C4-2B (cell line): Measurements from ENCODE around the gene ASAP2.
A peak's percentile ranks its signal among the peaks of the same experiment; 100 is the strongest.

Source experiments
- H3K27ac ChIP-seq: fragments of 450-650 bp; 2 replicates; pipeline ENCODE4 v1.5.1; 2017
- ZFX ChIP-seq: fragments of 450-650 bp; IDR thresholded peaks from 2 replicates; pipeline ENCODE4 v1.6.1; 2017
- TF ChIP-seq, protein P1 (sequence below): fragments of 450-650 bp; conservative IDR thresholded peaks from 2 replicates; pipeline ENCODE4 v1.5.1; 2017; ENCODE audit warnings: mild to moderate bottlenecking

The ASAP2 gene

DNA sequence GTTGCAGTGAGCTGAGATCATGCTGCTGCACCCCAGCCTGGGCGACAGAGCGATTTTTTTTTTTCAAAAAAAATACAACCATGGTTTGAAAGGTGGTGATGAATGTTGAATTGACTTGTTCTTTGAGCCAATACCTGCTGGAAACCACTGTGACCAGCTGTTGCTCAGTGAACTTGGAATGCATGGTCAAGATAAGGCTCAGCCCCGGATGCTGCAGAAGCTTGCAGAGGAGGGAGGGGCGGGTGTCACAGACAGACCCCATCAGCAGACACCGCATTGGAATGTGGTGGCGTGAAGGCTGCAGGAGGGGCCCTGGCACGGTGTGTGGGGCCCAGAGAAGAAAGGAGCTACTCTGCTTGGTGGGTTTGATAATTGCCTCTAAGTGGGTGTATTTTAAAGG lies 125.1 kb downstream of the ASAP2 start:
- TF ChIP-seq, protein P1, sequence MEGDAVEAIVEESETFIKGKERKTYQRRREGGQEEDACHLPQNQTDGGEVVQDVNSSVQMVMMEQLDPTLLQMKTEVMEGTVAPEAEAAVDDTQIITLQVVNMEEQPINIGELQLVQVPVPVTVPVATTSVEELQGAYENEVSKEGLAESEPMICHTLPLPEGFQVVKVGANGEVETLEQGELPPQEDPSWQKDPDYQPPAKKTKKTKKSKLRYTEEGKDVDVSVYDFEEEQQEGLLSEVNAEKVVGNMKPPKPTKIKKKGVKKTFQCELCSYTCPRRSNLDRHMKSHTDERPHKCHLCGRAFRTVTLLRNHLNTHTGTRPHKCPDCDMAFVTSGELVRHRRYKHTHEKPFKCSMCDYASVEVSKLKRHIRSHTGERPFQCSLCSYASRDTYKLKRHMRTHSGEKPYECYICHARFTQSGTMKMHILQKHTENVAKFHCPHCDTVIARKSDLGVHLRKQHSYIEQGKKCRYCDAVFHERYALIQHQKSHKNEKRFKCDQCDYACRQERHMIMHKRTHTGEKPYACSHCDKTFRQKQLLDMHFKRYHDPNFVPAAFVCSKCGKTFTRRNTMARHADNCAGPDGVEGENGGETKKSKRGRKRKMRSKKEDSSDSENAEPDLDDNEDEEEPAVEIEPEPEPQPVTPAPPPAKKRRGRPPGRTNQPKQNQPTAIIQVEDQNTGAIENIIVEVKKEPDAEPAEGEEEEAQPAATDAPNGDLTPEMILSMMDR = no peak
- no peak for TF ChIP-seq ZFX
- H3K27ac ChIP-seq = no peak overlapping the region

DNA sequence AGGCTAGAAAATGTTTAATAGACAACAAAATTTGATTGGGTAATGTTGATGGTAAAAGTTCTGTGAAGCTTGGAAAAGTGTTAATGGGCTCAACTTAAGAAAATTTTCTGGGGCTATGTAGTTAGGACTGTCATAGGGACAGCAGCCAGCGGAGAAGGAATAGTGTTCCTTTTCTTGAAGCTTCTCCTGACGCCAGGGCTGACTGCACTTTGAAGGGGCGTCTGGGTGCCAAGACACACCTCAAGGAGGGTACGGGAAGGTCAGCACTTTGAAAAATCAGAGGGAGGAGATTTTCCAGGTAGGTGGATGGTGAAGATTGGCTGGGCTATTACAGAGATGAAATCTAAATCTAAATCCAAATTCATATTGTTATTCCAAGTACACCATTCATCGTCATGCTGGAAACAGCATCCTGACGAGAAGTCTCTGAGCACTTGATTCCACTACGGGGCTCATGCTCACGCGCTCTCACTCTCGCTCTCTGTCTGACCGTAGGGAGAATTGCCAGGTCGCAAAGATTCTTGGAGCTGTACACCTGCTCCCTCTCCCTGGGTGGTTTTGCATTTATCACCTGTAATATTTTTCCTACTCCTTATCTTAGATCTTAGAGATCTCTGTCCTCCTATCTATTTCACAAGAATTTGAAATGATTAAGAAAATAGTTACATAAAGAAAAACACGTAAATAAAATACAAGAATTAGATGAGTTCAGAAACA lies 125.7 kb downstream of the ASAP2 start:
- TF ChIP-seq ZFX = no peak
- TF ChIP-seq, protein P1 = no peak
- H3K27ac ChIP-seq = no peak overlapping the region

DNA sequence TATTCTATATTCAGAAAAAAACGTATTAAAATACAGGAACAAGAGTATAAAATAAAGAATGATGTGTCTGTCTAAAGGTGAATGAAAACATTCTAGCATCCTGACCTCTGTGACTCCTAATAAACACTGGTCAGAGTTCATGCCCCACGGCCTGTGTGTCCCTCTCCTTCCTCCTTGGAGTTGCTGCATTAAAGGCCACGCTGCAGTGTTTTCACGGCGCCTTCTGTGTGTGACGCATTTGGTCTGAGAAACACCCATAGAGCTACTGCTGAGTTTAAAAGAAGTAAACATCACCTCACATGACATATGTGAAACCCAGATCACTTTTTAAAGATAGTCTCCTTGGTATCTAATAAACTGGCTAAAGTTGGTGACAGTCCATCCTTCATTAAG lies 126.2 kb downstream of the ASAP2 start:
- TF ChIP-seq, protein P1 = no peak
- no peak for TF ChIP-seq ZFX
- no peak overlapping the region for H3K27ac ChIP-seq

DNA sequence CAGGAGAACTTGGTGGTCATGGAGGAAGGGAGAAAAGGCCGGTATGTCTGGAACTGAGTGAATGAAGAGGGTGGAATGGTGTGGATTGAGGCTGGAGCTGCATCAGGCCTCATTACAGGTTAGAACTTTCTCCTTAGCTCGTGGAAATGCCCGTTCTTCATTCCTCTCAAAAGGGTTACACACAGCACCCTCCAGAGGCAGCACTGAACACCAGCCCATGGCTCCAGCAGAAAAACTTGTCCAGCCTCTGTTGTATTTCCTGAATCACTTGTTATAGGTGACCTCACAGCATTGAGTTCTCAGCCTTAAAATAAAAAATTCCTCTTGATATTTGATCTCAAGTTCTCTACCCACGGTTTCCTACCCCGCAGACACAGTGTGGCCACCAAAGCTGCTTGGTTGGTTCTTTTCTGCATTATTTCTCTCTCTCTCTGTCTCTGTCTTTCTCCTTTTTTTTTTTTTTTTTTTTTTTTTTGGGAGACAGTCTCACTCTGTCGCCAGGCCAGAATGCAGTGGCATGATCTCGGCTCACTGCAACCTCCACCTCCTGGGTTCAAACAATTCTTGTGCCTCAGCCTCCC lies 127.1 kb downstream of the ASAP2 start:
- peak overlapping the region; percentile 35; the same call in 1 of the 2 replicates for H3K27ac ChIP-seq
- TF ChIP-seq, protein P1 = peak; percentile 82
- TF ChIP-seq ZFX = no peak

DNA sequence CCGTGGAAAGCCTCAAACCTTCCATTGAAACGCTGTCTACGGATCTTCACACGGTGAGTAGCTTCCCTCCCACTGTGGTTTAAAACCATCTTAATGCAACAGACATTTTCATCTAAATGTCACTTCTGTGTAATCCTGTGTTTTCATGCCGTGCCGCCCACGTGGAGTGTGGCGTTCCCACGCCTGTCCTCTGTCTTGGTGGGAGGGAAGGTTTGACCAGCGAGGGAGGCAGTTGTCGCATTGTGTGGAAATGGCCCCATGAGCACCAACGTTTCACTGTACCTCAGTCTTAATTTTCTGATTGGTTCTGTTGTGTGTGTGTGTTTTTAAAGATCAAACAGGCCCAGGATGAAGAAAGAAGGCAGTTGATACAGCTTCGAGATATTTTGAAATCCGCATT lies 128.1 kb downstream of the ASAP2 start:
- no peak overlapping the region for H3K27ac ChIP-seq
- TF ChIP-seq ZFX = no peak
- TF ChIP-seq, protein P1 = no peak

DNA sequence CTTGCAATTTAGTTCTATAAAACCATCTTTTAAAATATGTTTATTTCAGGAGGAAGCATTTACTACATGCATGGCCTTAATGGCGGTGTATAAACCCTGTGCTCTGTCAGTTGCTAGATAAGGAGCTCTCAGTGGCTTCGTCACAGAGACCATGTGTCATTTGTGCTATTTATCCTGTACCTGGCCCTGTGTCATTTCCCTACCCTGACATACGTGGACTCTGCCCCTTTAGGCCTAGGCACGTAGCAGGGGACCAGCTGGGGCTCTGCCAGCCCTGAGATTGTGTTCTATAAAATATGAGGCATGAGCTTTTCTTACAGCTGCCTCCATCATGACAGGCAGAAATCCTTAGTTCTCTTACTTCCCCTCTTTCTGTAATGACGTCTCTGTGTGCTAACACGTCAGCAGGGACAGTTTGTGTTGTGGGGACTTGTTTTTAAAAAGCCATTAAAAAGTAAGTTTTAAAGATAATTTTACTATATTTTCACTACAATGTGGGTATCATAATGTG lies 128.8 kb downstream of the ASAP2 start:
- TF ChIP-seq, protein P1 = no peak
- TF ChIP-seq ZFX = no peak
- H3K27ac ChIP-seq = no peak overlapping the region

DNA sequence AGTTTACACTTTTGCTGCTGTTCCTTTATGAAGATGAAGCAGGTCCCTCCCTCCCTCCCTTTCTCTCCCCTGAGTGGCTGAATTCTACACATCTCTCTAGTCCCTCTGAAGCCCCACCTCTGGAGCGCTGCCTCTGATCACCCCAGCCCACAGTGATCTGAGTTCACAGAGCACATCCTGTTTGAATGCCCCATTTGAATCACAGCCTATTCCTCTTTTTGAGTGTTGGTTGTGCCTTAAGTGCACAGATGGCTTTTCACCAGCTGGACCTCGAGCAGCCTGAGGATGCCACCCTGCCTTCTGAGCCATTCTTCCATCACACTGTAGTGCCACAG lies 129.6 kb downstream of the ASAP2 start:
- TF ChIP-seq, protein P1 = no peak
- no peak for TF ChIP-seq ZFX

More for the DNA sequence above, 129.6 kb downstream of the ASAP2 start:
- peak overlapping the region; percentile 94 for H3K27ac ChIP-seq
